Uterus (tissue), 4 donors: ENCODE results near the gene ATXN2. TPM values are rescaled to one million over a fixed set of nuclear protein-coding genes. Genes with fewer than 3 reads are reported as not detected.
A peak's percentile ranks its signal among the peaks of the same experiment; 100 is the strongest.

ENCODE experiments used
- DNase-seq, 2 donors: peaks; one replicate each; pipeline ENCODE4 v3.0.0-alpha.2; 2019 to 2020
- H3K27ac ChIP-seq, 2 donors: fragments of 200-600 bp; sonication (generic); 1 replicate in 1 of 2; 2 replicates in 1 of 2; pipeline ENCODE4 v1.5.1; 2016 to 2018
- H3K27me3 ChIP-seq, 2 donors: fragments of 200-600 bp; sonication (generic); one replicate each; pipeline ENCODE4 v1.5.1; 2018 to 2019; ENCODE audit warnings: control low read depth in 1 of 2
- H3K36me3 ChIP-seq, 2 donors: fragments of 200-600 bp; sonication (generic); one replicate each; pipeline ENCODE4 v1.5.1; 2019; ENCODE audit warnings: control low read depth in 1 of 2
- H3K4me1 ChIP-seq, 2 donors: fragments of 200-600 bp; sonication (generic); one replicate each; pipeline ENCODE4 v1.5.1; 2018 to 2019; ENCODE audit warnings: control low read depth in 1 of 2
- H3K4me3 ChIP-seq, 2 donors: fragments of 200-600 bp; sonication (generic); 1 replicate in 1 of 2; 2 replicates in 1 of 2; pipeline ENCODE4 v1.5.1; 2018 to 2019; ENCODE audit warnings: mild to moderate bottlenecking in 1 of 2
- H3K9me3 ChIP-seq, 2 donors: fragments of 200-600 bp; sonication (generic); one replicate each; pipeline ENCODE4 v1.5.1; 2019; ENCODE audit warnings: control low read depth in 1 of 2
- POLR2A ChIP-seq, 2 donors: fragments of 450-650 bp; IDR thresholded peaks; one replicate each; pipeline ENCODE4 v1.6.1; 2016; ENCODE audit warnings: antibody characterized with exemption in 2 of 2, mild to moderate bottlenecking in 1 of 2, moderate library complexity in 1 of 2
- intact Hi-C: fragments of 100-400 bp; cut with DNase I; formaldehyde crosslinking; loops from one replicate; pipeline ENCODE4 v1.15.1; 2023; ENCODE audit warnings: low total_unique reads
- total RNA-seq, 4 donors: library from RNA; depleted of rRNA in 3 of 4; stranded (reverse); fragments of >200 nt in 3 of 4; gene quantifications; one replicate each; pipeline versions ENCODE4 v1.1.0 to v1.2.4, GENCODE V29; 2014 to 2023
- TF ChIP-seq, protein P1 (sequence below), 4 experiments: fragments of 200-600 bp in 2 of 4; fragments of 450-650 bp in 2 of 4; sonication (generic) in 2 of 4; IDR thresholded peaks; one replicate each; pipeline ENCODE4 v1.5.1; 2016 to 2019; ENCODE audit warnings: antibody characterized with exemption in 4 of 4, mild to moderate bottlenecking in 2 of 4, moderate library complexity in 1 of 4
- donor health status: DM: yes; HTN: yes; CAD: no.

ATXN2 gene
- total RNA-seq, 4 donors from 2014 or later: 37.1 to 112 (median 66.0) TPM

DNA sequence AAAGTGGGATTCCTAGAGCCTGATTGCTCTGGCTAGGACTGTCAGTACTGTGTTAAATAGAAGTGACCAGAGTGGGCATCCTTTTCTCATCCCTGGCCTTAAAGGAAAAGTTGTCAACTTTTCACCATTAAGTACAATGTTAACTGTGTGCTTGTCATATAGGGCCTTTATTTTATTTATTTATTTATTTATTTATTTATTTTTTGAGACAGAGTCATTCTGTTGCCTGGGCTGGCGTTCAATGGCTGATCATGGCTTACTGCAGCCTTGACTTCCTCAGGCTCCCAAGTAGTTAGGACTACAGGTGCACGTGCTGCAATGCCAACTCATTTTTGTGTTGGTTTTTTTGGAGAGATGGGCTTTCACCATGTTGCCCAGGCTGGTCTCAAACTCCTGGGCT lies 181.8 kb downstream of the ATXN2 start:
- no peak for TF ChIP-seq POLR2A (IDR thresholded peaks at IDR 0.05)
- H3K4me3 ChIP-seq: no peak overlapping the region
- H3K4me1 ChIP-seq: no peaks in the 10 kb centered on the region
- no peaks in the 10 kb centered on the region for H3K36me3 ChIP-seq
- no peaks in the 10 kb centered on the region for H3K9me3 ChIP-seq
- H3K27me3 ChIP-seq: no peaks in the 10 kb centered on the region
- H3K27ac ChIP-seq: no peak overlapping the region
- no peak for DNase-seq
- intact Hi-C loops: no loop called here

DNA sequence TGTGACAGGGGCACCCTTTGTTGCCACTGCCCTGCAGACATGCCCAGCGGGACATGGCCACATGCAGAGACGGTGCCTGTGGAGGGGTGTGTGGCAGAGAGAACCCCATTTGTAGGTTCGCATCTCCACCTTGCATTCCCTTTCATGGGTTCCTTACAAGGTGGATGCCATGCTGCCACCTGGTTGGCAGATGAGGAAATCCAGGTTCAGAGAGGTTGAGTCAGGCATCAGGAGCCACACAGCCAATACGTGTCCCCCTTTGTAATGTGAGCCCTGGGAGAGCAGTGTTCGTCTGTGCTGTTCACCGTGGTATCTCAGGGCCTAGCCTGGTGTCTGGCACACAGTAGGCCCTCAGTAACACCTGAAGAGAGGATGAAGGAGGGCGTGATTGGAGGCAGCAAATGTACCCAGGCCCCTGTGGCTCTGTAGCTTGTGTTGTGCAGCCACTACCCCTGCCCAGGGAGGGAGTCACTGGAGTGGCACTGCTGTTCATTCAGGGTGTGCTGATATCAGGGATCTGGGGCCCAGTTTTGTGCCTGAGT lies 184.3 kb downstream of the ATXN2 start:
- Histone ChIP-seq H3K27me3 (no peaks in the 10 kb centered on the region), H3K4me1 (peaks cover 0 to 2% of the 10 kb centered on the region in 2 donors), H3K27ac (no peak overlapping the region), H3K36me3 (no peaks in the 10 kb centered on the region), H3K9me3 (no peaks in the 10 kb centered on the region), H3K4me3 (no peak overlapping the region)
- TF ChIP-seq, protein P1, sequence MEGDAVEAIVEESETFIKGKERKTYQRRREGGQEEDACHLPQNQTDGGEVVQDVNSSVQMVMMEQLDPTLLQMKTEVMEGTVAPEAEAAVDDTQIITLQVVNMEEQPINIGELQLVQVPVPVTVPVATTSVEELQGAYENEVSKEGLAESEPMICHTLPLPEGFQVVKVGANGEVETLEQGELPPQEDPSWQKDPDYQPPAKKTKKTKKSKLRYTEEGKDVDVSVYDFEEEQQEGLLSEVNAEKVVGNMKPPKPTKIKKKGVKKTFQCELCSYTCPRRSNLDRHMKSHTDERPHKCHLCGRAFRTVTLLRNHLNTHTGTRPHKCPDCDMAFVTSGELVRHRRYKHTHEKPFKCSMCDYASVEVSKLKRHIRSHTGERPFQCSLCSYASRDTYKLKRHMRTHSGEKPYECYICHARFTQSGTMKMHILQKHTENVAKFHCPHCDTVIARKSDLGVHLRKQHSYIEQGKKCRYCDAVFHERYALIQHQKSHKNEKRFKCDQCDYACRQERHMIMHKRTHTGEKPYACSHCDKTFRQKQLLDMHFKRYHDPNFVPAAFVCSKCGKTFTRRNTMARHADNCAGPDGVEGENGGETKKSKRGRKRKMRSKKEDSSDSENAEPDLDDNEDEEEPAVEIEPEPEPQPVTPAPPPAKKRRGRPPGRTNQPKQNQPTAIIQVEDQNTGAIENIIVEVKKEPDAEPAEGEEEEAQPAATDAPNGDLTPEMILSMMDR (IDR thresholded peaks at IDR 0.05): no peak
- intact Hi-C loops: no loop called here
- DNase-seq: no peak

DNA sequence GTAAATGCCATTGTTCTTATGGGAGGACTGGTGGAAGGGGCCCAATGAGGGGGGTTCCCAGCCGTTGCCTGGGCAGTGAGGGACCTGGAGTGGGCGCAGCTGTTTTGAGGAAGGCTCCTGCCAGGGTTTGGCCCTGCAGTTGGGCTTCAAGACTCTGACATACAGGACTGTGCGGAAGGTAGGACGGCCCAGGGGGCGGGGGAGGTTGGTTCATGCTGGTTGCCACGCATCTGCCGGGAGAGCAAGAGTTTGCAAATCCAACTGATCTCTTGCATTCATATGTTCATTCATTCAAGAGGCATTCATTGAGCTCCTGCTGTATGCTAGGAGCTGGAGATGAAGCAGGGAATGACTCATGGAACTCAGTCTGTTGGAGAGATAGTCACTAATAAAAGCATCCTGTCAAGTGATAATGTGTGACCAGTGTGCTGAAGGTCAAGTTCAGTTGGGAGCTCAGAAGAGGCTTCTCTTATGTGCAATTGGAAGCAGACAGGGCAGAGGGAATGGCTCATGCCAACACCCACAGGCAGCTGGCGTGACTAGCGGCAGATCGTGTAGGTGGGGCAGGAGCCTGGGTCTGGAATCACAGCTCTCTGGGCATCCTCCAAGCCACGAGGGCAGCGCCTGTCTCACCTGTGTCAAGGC lies 185.6 kb downstream of the ATXN2 start:
- H3K36me3 ChIP-seq: no peaks in the 10 kb centered on the region

DNA sequence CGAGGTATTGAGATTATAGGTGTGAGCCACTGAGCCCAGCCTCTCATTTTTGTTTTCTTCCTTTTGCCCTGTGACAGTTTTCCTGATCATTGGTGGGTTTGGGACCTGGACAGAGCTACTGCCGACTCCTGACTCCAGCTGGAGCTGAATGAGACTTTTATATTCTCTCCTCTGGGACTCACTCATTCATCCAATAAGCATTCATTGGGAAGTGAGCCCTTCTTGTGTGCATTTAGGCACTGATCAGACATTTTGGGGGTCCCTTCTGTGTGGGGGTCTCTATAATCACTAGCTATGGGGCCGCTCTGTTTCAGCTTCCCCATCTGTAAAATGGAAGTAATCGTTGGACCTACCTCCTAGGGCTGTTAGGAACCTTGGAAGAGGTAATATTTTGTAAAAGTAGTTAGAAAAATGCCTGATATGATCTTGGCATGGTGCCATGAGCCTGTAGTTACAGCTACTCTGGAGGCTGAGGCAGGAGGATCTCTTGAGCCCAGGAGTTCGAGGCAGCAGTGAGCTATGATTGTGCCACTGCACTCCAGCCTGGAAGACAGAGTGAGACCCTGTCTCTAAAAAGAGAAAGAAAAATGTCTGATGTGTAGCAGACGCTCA lies 186.2 kb downstream of the ATXN2 start:
- Histone ChIP-seq H3K4me3 (no peak overlapping the region), H3K27ac (peak overlapping the region in 1 of 2 donors; percentile 48), H3K36me3 (no peaks in the 10 kb centered on the region), H3K9me3 (no peaks in the 10 kb centered on the region), H3K4me1 (peaks cover 0 to 4% of the 10 kb centered on the region in 2 donors), H3K27me3 (no peaks in the 10 kb centered on the region)
- no peak for TF ChIP-seq POLR2A (IDR thresholded peaks at IDR 0.05)
- TF ChIP-seq, protein P1 (IDR thresholded peaks at IDR 0.05): no peak
- no peak for DNase-seq
- intact Hi-C loops: no loop called here

More for the DNA sequence above, 185.6 kb downstream of the ATXN2 start:
- TF ChIP-seq, protein P1 (IDR thresholded peaks at IDR 0.05): no peak
- no peak for TF ChIP-seq POLR2A (IDR thresholded peaks at IDR 0.05)
- no peak for DNase-seq
- Histone ChIP-seq H3K27ac (no peak overlapping the region), H3K4me1 (peaks cover 0 to 4% of the 10 kb centered on the region in 2 donors), H3K9me3 (no peaks in the 10 kb centered on the region), H3K4me3 (no peak overlapping the region), H3K27me3 (no peaks in the 10 kb centered on the region)
- intact Hi-C loops: no loop called here

DNA sequence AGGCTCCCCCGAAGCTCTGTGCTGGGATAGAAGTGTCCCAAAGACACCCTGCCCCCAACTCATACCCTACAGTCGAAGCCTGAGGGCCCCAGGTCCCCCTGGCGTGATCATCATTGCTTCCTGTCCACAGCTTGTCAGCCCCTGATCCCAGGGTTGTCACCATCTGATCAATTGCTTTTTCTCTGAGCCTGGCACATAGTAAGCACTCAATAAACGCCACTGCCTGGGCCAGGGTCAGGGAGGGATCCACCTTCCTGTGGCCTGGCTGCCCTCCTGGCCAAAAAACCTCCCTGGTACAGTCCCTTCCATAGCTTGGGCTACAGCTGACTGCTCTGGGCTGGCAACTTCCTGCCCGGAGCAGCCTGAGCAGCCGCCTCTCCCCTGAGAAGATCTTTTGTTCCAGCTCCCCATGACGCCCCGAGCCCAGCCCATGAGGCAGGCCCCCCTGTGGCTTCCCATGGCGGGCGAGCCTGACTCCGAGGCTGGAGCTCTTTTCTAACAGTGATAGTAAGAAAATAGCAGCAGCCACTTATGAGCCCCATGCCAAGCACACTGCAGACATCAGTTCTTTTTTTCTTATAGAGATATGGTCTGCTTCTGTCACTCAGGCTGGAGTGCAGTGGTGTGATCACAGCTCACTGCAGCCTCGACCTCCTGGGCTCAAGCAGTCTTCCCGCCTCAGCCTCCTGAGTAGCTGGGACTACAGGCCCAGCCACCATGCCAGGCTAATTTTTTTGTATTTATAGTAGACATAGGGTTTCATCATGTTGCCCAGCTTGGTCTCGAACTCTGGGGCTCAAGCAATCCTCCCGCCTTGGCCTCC lies 186.9 kb downstream of the ATXN2 start:
- H3K36me3 ChIP-seq: no peaks in the 10 kb centered on the region
- peaks cover 0 to 5% of the 10 kb centered on the region in 2 donors for H3K4me1 ChIP-seq
- peak overlapping the region; percentile 38 to 48 for H3K27ac ChIP-seq
- TF ChIP-seq POLR2A (IDR thresholded peaks at IDR 0.05): no peak
- TF ChIP-seq, protein P1 (IDR thresholded peaks at IDR 0.05): no peak
- H3K9me3 ChIP-seq: no peaks in the 10 kb centered on the region
- H3K27me3 ChIP-seq: no peaks in the 10 kb centered on the region
- intact Hi-C loops: no loop called here
- no peak for DNase-seq
- H3K4me3 ChIP-seq: no peak overlapping the region
